ENCODE data around the gene ROBO1.

ROBO1 gene

DNA sequence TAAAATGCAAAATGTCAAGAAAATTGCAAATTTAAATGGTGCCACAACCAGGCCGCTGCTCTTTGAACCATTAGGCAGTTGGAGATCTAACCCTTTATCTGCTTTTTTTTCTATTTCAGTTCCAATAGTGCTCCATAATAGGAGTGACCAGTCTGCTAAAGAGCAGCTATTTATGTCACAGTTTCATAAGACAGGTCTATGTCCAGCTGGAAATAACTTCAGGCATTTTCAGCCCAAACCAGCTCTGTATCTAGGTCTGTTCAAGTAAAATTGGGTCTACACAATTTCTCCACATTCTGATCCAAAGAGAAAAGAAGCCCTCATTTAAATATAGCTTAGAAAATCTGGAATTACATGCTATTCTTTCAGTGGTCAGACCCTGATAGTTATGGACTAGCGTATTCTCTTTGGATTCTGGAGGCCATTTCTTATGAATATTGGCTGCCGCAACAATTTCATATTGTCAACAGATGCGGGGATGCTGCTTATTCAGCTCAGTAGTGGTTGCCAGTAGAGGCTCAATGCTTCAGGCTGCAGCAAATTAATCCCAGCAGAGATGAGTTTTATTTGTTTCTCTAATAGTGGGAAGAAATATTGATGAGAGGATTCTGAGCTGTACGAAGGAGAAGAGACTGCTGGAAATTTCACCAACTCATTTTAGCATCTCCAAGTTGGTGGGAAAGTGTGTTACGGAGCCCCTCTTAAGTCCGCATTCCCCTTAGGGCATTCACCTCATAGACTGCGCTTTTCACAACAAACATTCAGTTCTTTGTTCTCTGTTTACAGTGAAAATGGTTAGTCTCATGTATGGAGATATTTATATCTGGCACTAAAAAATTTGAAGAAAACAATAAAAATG, 887.0 kb downstream of the ROBO1 start:
- H3K9ac ChIP-seq (ENCODE audit: low read depth, low read length), result no peak overlapping the region

DNA sequence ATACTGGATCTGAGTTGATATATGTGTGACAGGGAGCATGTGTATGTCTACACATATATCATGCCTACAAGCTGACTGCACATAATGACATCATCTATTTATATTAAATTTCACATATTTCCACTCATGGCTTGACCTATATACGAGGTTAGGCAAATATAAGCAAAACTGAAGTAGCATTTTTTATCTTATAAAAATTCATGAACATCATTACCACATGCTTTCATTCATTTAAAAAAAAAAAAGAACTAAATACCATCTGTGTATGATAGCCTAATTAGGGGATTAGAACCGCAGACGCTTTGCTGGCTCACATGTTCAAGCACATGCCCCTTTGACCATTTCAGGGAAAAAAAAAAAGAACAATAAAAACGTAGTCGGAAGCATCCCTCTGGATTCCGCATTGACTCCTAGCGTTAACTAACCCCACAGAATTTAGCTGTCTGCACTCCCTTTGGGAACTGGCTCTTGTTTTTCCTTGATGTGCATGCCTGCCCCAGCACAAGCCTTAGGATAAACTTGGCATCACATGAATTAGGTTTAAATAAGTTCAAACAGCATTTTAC, 888.4 kb downstream of the ROBO1 start:
- Histone ChIP-seq H3K36me3 (ENCODE audit: insufficient read depth, low read length) (no peaks in the 10 kb centered on the region), H3K4me2 (ENCODE audit: low read length) (no peak overlapping the region), H3K4me1 (ENCODE audit: control insufficient read depth, insufficient read depth, low read length) (peaks cover 44% of the 10 kb centered on the region)

More for the DNA sequence above, 887.0 kb downstream of the ROBO1 start:
- Histone ChIP-seq H3K9me3 (replicated peaks; ENCODE audit: low read length) (no peaks in the 10 kb centered on the region), H3K27me3 (ENCODE audit: control insufficient read depth, insufficient read depth, low read length) (no peaks in the 10 kb centered on the region), H3K4me2 (ENCODE audit: low read length) (no peak overlapping the region), H3K36me3 (ENCODE audit: insufficient read depth, low read length) (no peaks in the 10 kb centered on the region), H3K4me1 (ENCODE audit: control insufficient read depth, insufficient read depth, low read length) (peaks cover 33% of the 10 kb centered on the region), H3K4me3 (ENCODE audit: low read length) (no peak overlapping the region)

DNA sequence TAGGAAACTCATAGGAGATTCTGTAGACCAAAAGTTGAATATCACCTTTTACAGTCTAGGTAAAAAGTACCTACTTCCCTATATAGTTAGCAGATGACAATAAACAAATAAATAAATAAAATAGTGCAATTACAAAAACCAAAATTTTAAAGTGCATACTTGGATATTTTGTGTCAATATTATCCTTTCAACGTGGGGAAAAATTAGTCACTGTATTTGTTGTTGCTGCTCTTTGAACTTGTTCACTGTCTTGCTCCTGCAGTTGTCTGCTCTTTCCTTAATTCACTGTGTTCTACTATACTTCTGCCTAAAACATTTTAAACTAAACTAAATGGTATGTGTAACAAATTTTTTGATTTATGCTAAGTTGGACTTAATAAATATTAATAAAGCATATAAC, 889.0 kb downstream of the ROBO1 start:
- Histone ChIP-seq H3K4me1 (ENCODE audit: control insufficient read depth, insufficient read depth, low read length) (peaks cover 44% of the 10 kb centered on the region), H3K4me2 (ENCODE audit: low read length) (peak overlapping the region; percentile 34), H3K9me3 (replicated peaks; ENCODE audit: low read length) (no peaks in the 10 kb centered on the region), H3K4me3 (ENCODE audit: low read length) (no peak overlapping the region), H3K36me3 (ENCODE audit: insufficient read depth, low read length) (no peaks in the 10 kb centered on the region), H3K9ac (ENCODE audit: low read depth, low read length) (no peak overlapping the region), H3K27me3 (ENCODE audit: control insufficient read depth, insufficient read depth, low read length) (no peaks in the 10 kb centered on the region)

More for the DNA sequence above, 888.4 kb downstream of the ROBO1 start:
- H3K4me3 ChIP-seq (ENCODE audit: low read length), result no peak overlapping the region
- H3K9ac ChIP-seq (ENCODE audit: low read depth, low read length), result no peak overlapping the region
- H3K9me3 ChIP-seq (replicated peaks; ENCODE audit: low read length), result no peaks in the 10 kb centered on the region
- H3K27me3 ChIP-seq (ENCODE audit: control insufficient read depth, insufficient read depth, low read length), result no peaks in the 10 kb centered on the region

DNA sequence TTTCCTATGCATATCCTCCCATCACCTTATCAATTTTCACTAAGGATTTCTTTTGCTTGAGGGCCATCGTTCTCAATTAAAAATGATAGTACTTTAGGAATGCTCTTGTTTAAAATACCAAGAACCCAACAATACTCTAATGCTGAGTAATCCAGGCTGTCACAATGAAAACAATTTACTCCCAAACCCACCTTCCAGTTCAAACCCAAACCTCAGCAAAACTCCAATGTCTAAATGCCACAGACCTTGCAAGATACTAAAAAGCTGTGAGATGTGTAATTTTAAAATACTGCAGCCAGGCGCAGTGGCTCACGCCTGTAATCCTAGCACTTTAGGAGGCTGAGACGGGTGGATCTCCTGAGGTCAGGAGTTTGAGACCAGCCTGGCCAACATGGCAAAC, 889.8 kb downstream of the ROBO1 start:
- Histone ChIP-seq H3K4me1 (ENCODE audit: control insufficient read depth, insufficient read depth, low read length) (peaks cover 44% of the 10 kb centered on the region), H3K36me3 (ENCODE audit: insufficient read depth, low read length) (no peaks in the 10 kb centered on the region), H3K4me2 (ENCODE audit: low read length) (peak overlapping the region; percentile 39), H3K27me3 (ENCODE audit: control insufficient read depth, insufficient read depth, low read length) (no peaks in the 10 kb centered on the region), H3K4me3 (ENCODE audit: low read length) (no peak overlapping the region), H3K9me3 (replicated peaks; ENCODE audit: low read length) (no peaks in the 10 kb centered on the region), H3K9ac (ENCODE audit: low read depth, low read length) (no peak overlapping the region)

DNA sequence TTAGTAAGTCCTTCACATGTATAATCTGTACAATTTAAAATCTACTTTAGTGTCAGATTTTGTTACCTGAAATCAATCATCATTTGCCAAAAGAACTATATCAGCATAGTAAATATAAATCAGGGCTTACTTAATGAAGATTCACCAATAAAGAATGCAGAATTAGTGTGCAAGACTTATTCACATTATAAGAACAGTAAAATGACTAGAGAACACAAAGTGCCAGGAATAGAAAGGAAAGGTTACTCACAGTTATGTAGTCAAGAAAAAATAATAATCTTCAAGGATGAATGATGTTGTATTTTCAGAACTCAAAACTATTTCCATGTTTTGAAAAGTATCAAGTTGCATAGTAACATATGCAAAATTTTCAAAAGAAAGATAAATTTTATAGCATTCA, 891.9 kb downstream of the ROBO1 start:
- Histone ChIP-seq H3K9ac (ENCODE audit: low read depth, low read length) (peak overlapping the region; percentile 20), H3K4me1 (ENCODE audit: control insufficient read depth, insufficient read depth, low read length) (peaks cover 50% of the 10 kb centered on the region), H3K9me3 (replicated peaks; ENCODE audit: low read length) (no peaks in the 10 kb centered on the region), H3K4me3 (ENCODE audit: low read length) (peak overlapping the region; percentile 37), H3K4me2 (ENCODE audit: low read length) (peak overlapping the region; percentile 65), H3K27me3 (ENCODE audit: control insufficient read depth, insufficient read depth, low read length) (no peaks in the 10 kb centered on the region), H3K36me3 (ENCODE audit: insufficient read depth, low read length) (no peaks in the 10 kb centered on the region)

DNA sequence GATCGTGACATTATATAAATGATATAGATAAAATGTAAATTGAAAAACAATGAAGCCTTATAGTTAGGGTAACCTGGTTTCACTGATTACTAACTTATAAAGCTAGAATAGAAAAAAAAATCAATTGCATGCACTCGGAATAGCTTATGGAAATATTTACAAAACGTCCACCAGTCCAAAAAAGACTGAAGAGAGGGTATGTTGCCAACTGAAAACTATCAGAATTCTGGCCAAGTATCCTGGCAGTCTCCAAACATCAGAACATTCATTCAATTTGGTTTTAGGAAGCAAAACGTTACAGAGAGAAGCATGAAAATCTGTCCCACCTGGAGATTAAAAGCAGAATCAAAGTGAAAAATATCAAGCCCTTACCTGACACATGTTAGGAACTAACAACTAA, 892.4 kb downstream of the ROBO1 start:
- H3K27me3 ChIP-seq (ENCODE audit: control insufficient read depth, insufficient read depth, low read length), result no peaks in the 10 kb centered on the region
- peak overlapping the region; percentile 20 for H3K9ac ChIP-seq (ENCODE audit: low read depth, low read length)
- H3K9me3 ChIP-seq (replicated peaks; ENCODE audit: low read length), result no peaks in the 10 kb centered on the region
- H3K36me3 ChIP-seq (ENCODE audit: insufficient read depth, low read length), result no peaks in the 10 kb centered on the region
- H3K4me3 ChIP-seq (ENCODE audit: low read length), result peak overlapping the region; percentile 37
- peaks cover 51% of the 10 kb centered on the region for H3K4me1 ChIP-seq (ENCODE audit: control insufficient read depth, insufficient read depth, low read length)
- peak overlapping the region; percentile 65 for H3K4me2 ChIP-seq (ENCODE audit: low read length)

DNA sequence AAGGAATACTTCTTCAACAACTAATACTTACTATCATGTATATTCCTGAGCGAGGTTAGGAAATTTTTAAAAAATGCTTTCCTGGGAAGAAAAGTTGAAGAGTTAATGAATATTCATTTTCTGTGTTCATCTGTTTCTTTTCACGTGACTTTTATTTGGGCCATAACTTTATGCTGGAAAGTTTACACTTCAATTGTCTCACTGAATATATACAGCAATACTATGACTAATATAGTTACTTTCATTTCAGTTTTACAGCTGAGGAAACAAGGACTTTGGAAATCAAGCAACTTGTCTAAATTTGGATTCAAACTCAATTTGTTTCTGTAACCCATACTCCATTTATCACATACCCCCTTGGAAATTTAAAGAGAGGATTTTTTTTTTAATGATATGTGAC, 894.2 kb downstream of the ROBO1 start:
- Histone ChIP-seq H3K9ac (ENCODE audit: low read depth, low read length) (no peak overlapping the region), H3K4me1 (ENCODE audit: control insufficient read depth, insufficient read depth, low read length) (peaks cover 40% of the 10 kb centered on the region), H3K36me3 (ENCODE audit: insufficient read depth, low read length) (no peaks in the 10 kb centered on the region), H3K4me2 (ENCODE audit: low read length) (peak overlapping the region; percentile 31), H3K9me3 (replicated peaks; ENCODE audit: low read length) (no peaks in the 10 kb centered on the region), H3K4me3 (ENCODE audit: low read length) (no peak overlapping the region), H3K27me3 (ENCODE audit: control insufficient read depth, insufficient read depth, low read length) (no peaks in the 10 kb centered on the region)

DNA sequence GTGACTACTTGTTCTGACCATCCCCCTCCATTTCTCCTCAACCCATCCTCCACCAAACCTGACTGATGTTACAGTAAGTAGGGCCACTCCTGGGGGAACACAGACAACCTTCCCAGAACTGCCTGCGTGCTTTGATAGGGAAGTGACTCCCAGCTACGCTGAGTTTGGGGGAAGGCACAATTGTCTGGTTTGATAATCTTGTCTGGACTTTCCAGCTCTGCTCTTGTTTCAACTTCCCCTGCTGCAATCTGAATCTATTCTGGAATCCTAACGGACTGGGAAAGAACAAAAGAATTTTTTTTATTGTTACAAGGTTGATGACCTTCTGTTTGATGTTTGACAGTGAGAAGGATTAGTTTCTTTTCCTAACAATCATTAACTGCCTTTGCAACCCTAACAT, 895.6 kb downstream of the ROBO1 start:
- H3K9ac ChIP-seq (ENCODE audit: low read depth, low read length), result no peak overlapping the region

DNA sequence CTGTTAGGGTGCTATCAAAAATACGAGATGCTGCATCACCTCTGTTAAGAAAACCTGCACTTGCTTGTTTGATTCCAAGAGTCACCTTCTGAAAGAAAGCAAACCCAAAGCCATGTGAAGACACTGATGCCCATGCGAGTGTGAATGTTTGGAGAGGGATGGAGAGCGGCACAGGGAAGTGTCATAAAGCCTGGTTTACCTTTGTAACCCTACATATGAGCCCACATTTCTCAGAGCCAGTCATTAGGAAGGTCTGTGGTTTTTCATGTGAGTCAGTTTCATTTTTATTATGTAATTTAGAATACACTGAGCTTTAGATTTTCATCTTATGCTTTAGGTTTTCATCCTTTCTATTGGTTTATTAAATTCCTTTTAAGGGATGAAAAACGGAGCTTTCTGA, 896.8 kb downstream of the ROBO1 start:
- no peak overlapping the region for H3K4me2 ChIP-seq (ENCODE audit: low read length)
- H3K9me3 ChIP-seq (replicated peaks; ENCODE audit: low read length), result no peaks in the 10 kb centered on the region
- H3K27me3 ChIP-seq (ENCODE audit: control insufficient read depth, insufficient read depth, low read length), result no peaks in the 10 kb centered on the region
- H3K36me3 ChIP-seq (ENCODE audit: insufficient read depth, low read length), result no peaks in the 10 kb centered on the region
- no peak overlapping the region for H3K9ac ChIP-seq (ENCODE audit: low read depth, low read length)
- H3K4me1 ChIP-seq (ENCODE audit: control insufficient read depth, insufficient read depth, low read length), result peaks cover 33% of the 10 kb centered on the region
- no peak overlapping the region for H3K4me3 ChIP-seq (ENCODE audit: low read length)

More for the DNA sequence above, 895.6 kb downstream of the ROBO1 start:
- H3K4me3 ChIP-seq (ENCODE audit: low read length), result no peak overlapping the region
- no peaks in the 10 kb centered on the region for H3K9me3 ChIP-seq (replicated peaks; ENCODE audit: low read length)
- H3K36me3 ChIP-seq (ENCODE audit: insufficient read depth, low read length), result no peaks in the 10 kb centered on the region
- no peak overlapping the region for H3K4me2 ChIP-seq (ENCODE audit: low read length)
- H3K27me3 ChIP-seq (ENCODE audit: control insufficient read depth, insufficient read depth, low read length), result no peaks in the 10 kb centered on the region
- peaks cover 36% of the 10 kb centered on the region for H3K4me1 ChIP-seq (ENCODE audit: control insufficient read depth, insufficient read depth, low read length)

DNA sequence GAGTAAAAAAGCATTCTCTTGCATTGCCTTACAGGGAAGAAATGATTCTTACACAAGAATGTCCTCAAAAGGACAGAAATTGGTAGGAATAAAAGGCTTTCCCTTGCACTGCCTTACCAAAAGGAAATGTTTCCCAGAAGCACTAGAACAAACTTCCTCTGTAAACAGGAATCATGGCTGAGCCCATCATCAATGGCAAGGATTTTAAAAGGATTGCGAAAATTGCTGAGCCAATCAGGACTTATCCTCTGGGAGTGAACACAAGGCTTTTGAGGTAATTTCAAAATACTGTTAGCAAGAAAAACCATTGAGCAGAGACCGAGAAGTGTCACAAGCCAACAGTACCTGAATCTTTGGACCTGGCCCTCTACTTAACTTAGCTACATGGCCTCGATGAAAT, 897.3 kb downstream of the ROBO1 start:
- Histone ChIP-seq H3K4me3 (ENCODE audit: low read length) (no peak overlapping the region), H3K9me3 (replicated peaks; ENCODE audit: low read length) (no peaks in the 10 kb centered on the region)

DNA sequence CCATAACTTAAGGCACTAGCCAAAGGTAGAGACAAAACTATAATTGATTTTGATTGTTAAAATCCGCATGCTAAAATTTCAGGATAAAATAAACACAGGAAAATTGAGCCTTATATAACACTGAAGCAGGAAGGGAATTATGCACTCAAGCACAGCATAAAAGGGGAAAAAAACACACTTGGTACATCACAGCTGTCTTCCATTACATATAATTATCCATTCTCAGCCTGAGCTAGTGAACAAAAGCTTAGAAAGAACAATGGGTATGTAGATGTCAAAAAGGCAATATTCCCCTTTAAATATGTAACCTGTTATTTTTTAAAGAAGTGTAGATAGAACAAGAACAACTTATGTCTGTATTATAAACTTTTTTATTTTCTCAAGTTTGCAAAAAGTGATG, 899.2 kb downstream of the ROBO1 start:
- Histone ChIP-seq H3K4me3 (ENCODE audit: low read length) (no peak overlapping the region), H3K27me3 (ENCODE audit: control insufficient read depth, insufficient read depth, low read length) (no peaks in the 10 kb centered on the region), H3K4me1 (ENCODE audit: control insufficient read depth, insufficient read depth, low read length) (peaks cover 21% of the 10 kb centered on the region), H3K9ac (ENCODE audit: low read depth, low read length) (no peak overlapping the region), H3K4me2 (ENCODE audit: low read length) (no peak overlapping the region), H3K36me3 (ENCODE audit: insufficient read depth, low read length) (no peaks in the 10 kb centered on the region), H3K9me3 (replicated peaks; ENCODE audit: low read length) (no peaks in the 10 kb centered on the region)

More for the DNA sequence above, 897.3 kb downstream of the ROBO1 start:
- no peaks in the 10 kb centered on the region for H3K27me3 ChIP-seq (ENCODE audit: control insufficient read depth, insufficient read depth, low read length)
- H3K9ac ChIP-seq (ENCODE audit: low read depth, low read length), result no peak overlapping the region
- H3K36me3 ChIP-seq (ENCODE audit: insufficient read depth, low read length), result no peaks in the 10 kb centered on the region
- H3K4me1 ChIP-seq (ENCODE audit: control insufficient read depth, insufficient read depth, low read length), result peaks cover 29% of the 10 kb centered on the region
- no peak overlapping the region for H3K4me2 ChIP-seq (ENCODE audit: low read length)
